A549 (cell line): ENCODE measurements around the gene SMAD5. TPM values are rescaled to one million over a fixed set of nuclear protein-coding genes. Genes with fewer than 3 reads are reported as not detected.

Source experiments
- ATAC-seq, 2 experiments: fragments of 200-7000 bp in 1 of 2; fragments of >200 bp in 1 of 2; cut with Nextera tagmentation in 1 of 2; cut with Tn5 transposase in 1 of 2; 3 replicates each; pipeline versions ENCODE4 v1.8.0 to v1.9.1; 2018 to 2020; ENCODE audit warnings: mild to moderate bottlenecking in 1 of 2, moderate library complexity in 1 of 2
- CTCF ChIA-PET: fragments of 300-600 bp; sonication (Branson Sonifier 250); formaldehyde crosslinking; extraction: SDS; loops from one replicate; lab custom pipeline; 2021; ENCODE audit warnings: antibody characterized with exemption, inconsistent platforms; lab: Yijun Ruan, JAX
- POLR2A ChIA-PET: fragments of 350-600 bp; formaldehyde crosslinking; extraction: SDS; loops from one replicate; lab custom pipeline; 2021; ENCODE audit warnings: antibody characterized with exemption, inconsistent platforms; lab: Yijun Ruan, JAX
- DNase-seq, 2 experiments: peaks; one replicate each; pipeline versions ENCODE4 v3.0.0 to v3.0.0-alpha.2; 2011 to 2016; ENCODE audit warnings: low read depth in 1 of 2, low spot score in 1 of 2
- FAIRE-seq: peaks from 2 replicates; lab custom pipeline; 2011; peaks lifted over from hg19 to GRCh38; lab: Jason Lieb, UNC
- H3K27ac ChIP-seq, 2 experiments: fragments of >200 bp; sonication (Bioruptor Twin); formaldehyde crosslinking; 3 replicates each; pipeline ENCODE4 v1.5.1; 2016 to 2017
- H3K4me1 ChIP-seq: fragments of >200 bp; sonication (Bioruptor Twin); formaldehyde crosslinking; 3 replicates; pipeline ENCODE4 v1.6.1; 2016
- H3K4me2 ChIP-seq: fragments of >200 bp; sonication (Bioruptor Twin); formaldehyde crosslinking; 3 replicates; pipeline ENCODE4 v1.6.1; 2016
- H3K4me3 ChIP-seq: fragments of >200 bp; sonication (Bioruptor Twin); formaldehyde crosslinking; 3 replicates; pipeline ENCODE4 v1.5.1; 2016
- H3K9me3 ChIP-seq: fragments of >200 bp; sonication (Bioruptor Twin); formaldehyde crosslinking; 3 replicates; pipeline ENCODE4 v1.6.1; 2016
- CHD4 ChIP-seq: fragments of 200-600 bp; sonication (generic); IDR thresholded peaks from 2 replicates; pipeline ENCODE4 v1.6.1; 2016; ENCODE audit warnings: antibody characterized with exemption, mild to moderate bottlenecking, borderline replicate concordance
- EHMT2 ChIP-seq: fragments of 200-600 bp; sonication (generic); IDR thresholded peaks from 2 replicates; pipeline ENCODE4 v1.6.1; 2016; ENCODE audit warnings: antibody characterized with exemption, low read depth, mild to moderate bottlenecking, moderate library complexity
- HDAC2 ChIP-seq: fragments of 200-600 bp; sonication (generic); IDR thresholded peaks from 2 replicates; pipeline ENCODE4 v1.6.1; 2016
- HOXA7 ChIP-seq: fragments of 250-450 bp; sonication (Bioruptor Pico); IDR thresholded peaks from 2 replicates; pipeline ENCODE4 v1.5.0; 2020; ENCODE audit warnings: mild to moderate bottlenecking, moderate library complexity
- HOXB13 ChIP-seq: fragments of 250-450 bp; sonication (Bioruptor Pico); IDR thresholded peaks from 2 replicates; pipeline ENCODE4 v1.5.0; 2020; ENCODE audit warnings: low read depth, mild to moderate bottlenecking, moderate library complexity
- MAFK ChIP-seq: fragments of 450-650 bp; IDR thresholded peaks from 2 replicates; pipeline ENCODE4 v1.6.1; 2014; ENCODE audit not compliant: partially characterized antibody
- MAZ ChIP-seq: fragments of 150-350 bp; IDR thresholded peaks from 2 replicates; pipeline ENCODE4 v1.6.1; 2014; ENCODE audit warnings: antibody characterized with exemption, low read depth, low read length, borderline replicate concordance
- NR3C1 ChIP-seq: fragments of >200 bp; sonication (Bioruptor Twin); formaldehyde crosslinking; IDR thresholded peaks from 3 replicates; pipeline ENCODE4 v1.6.1; 2017
- PHF8 ChIP-seq: fragments of 200-600 bp; sonication (generic); IDR thresholded peaks from 2 replicates; pipeline ENCODE4 v1.6.1; 2016; ENCODE audit warnings: low read depth, mild to moderate bottlenecking, antibody characterized with exemption, moderate library complexity, borderline replicate concordance
- POLR2A ChIP-seq: IDR thresholded peaks from 2 replicates; pipeline ENCODE4 v1.6.1; 2012; ENCODE audit warnings: mild to moderate bottlenecking, low read length
- RCOR1 ChIP-seq: fragments of 150-350 bp; IDR thresholded peaks from 2 replicates; pipeline ENCODE4 v1.6.1; 2014; ENCODE audit warnings: antibody characterized with exemption, low read length, low read depth
- WGBS: methylation state at CpG from one replicate; pipeline ENCODE4 v1.1.6; 2017; ENCODE audit errors: missing lambda C conversion rate; 5-methylcytosine and 5-hydroxymethylcytosine counted together
- polyA plus RNA-seq, 4 experiments: library from polyadenylated mRNA; depleted of rRNA in 3 of 4; stranded (reverse); fragments of >200 nt; fragmentation: RNase III in 1 of 4; extraction: RNeasy Plus Mini Kit Qiagen cat#74134 plus additional on column Dnase treatment in 1 of 4; gene quantifications; 2 replicates in 3 of 4; 3 replicates in 1 of 4; pipeline ENCODE4 v1.2.3, GENCODE V29; 2011 to 2017
- TF ChIP-seq, protein P1 (sequence below): fragments of >200 bp; sonication (Bioruptor Twin); formaldehyde crosslinking; IDR thresholded peaks from 3 replicates; pipeline ENCODE4 v1.5.1; 2016
- TF ChIP-seq, protein P2 (sequence below): fragments of 250-450 bp; sonication (Bioruptor Pico); IDR thresholded peaks from 2 replicates; pipeline ENCODE4 v1.5.0; 2021; ENCODE audit warnings: mild to moderate bottlenecking, moderate library complexity, borderline replicate concordance
- TF ChIP-seq, protein P3 (sequence below): fragments of 450-650 bp; IDR thresholded peaks from 2 replicates; pipeline ENCODE4 v1.6.1; 2014; ENCODE audit warnings: antibody characterized with exemption

Gene SMAD5
- polyA plus RNA-seq, 2 of the 4 experiments (the other 2 are of a cell fraction) = 17.1 to 101 TPM

DNA sequence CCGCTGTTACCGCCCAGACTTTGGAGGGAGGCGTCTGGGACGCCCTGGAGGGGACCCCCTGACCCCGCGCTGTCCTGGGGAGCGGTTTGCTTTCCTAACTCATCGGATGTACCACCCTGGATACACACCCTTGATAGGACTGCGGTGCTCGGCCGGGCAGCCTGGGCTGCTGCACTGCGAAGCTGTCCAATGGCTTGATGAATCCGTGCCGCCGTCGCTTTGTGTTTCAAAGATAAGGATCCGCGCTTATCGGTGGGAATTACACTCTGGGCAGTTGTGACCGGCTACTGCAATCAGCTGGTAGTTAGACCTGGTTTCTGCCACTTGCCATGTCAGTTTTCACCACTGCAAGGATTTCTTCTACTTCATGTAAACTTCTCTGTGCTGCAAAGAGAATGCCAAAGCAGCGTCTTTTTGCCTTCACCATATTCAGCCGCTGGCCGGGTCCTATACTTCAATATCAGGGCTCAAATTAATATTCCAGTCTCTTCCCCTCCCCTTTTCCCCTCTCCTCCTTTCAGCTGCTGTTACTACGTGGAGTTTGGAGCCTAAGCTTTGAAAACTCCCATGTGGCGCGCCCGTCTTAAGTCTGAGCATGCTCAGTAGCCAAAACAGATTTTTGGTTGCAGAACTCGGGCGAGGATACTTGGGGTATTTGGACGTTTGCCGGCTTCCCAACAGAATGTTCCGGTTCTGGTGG lies 727 bp downstream of the SMAD5 start:
- POLR2A ChIA-PET = interaction anchor here (0.6 to 1.8 kb wide), 6 partner anchors 9 to 219 kb away, joined by 3 to 13 read pairs (median 4); no protein-coding TSS in a partner anchor
- Histone ChIP-seq H3K9me3 (no peaks in the 10 kb centered on the region), H3K27ac (peak overlapping the region; percentile 96 to 97), H3K4me1 (peaks cover 20% of the 10 kb centered on the region), H3K4me2 (peak overlapping the region; percentile 94)
- CTCF ChIA-PET = interaction anchor here (0.5 to 2.4 kb wide), 3 partner anchors 11 to 75 kb away, joined by 3 to 9 read pairs (median 7); no protein-coding TSS in a partner anchor
- peak; percentile 27 to 55 for DNase-seq
- TF ChIP-seq, protein P1, sequence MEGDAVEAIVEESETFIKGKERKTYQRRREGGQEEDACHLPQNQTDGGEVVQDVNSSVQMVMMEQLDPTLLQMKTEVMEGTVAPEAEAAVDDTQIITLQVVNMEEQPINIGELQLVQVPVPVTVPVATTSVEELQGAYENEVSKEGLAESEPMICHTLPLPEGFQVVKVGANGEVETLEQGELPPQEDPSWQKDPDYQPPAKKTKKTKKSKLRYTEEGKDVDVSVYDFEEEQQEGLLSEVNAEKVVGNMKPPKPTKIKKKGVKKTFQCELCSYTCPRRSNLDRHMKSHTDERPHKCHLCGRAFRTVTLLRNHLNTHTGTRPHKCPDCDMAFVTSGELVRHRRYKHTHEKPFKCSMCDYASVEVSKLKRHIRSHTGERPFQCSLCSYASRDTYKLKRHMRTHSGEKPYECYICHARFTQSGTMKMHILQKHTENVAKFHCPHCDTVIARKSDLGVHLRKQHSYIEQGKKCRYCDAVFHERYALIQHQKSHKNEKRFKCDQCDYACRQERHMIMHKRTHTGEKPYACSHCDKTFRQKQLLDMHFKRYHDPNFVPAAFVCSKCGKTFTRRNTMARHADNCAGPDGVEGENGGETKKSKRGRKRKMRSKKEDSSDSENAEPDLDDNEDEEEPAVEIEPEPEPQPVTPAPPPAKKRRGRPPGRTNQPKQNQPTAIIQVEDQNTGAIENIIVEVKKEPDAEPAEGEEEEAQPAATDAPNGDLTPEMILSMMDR = no peak
- TF ChIP-seq NR3C1 (no peak), HOXA7 (CRISPR knock-in tag) (no peak), PHF8 (no peak; the same call in 1 of the 2 replicates), RCOR1 (no peak), HOXB13 (no peak), POLR2A (no peak)
- TF ChIP-seq, protein P2, sequence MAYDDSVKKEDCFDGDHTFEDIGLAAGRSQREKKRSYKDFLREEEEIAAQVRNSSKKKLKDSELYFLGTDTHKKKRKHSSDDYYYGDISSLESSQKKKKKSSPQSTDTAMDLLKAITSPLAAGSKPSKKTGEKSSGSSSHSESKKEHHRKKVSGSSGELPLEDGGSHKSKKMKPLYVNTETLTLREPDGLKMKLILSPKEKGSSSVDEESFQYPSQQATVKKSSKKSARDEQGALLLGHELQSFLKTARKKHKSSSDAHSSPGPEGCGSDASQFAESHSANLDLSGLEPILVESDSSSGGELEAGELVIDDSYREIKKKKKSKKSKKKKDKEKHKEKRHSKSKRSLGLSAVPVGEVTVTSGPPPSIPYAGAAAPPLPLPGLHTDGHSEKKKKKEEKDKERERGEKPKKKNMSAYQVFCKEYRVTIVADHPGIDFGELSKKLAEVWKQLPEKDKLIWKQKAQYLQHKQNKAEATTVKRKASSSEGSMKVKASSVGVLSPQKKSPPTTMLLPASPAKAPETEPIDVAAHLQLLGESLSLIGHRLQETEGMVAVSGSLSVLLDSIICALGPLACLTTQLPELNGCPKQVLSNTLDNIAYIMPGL (CRISPR knock-in tag) = no peak
- TF ChIP-seq, protein P3, sequence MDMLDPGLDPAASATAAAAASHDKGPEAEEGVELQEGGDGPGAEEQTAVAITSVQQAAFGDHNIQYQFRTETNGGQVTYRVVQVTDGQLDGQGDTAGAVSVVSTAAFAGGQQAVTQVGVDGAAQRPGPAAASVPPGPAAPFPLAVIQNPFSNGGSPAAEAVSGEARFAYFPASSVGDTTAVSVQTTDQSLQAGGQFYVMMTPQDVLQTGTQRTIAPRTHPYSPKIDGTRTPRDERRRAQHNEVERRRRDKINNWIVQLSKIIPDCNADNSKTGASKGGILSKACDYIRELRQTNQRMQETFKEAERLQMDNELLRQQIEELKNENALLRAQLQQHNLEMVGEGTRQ = no peak
- TF ChIP-seq, all 56 proteins: peak for 0
- ATAC-seq (peak; percentile 69 to 71), FAIRE-seq (no peak)
- peak overlapping the region; percentile 93 for H3K4me3 ChIP-seq
- 1% methylated on average over 28 of the region's 32 CpGs for WGBS

DNA sequence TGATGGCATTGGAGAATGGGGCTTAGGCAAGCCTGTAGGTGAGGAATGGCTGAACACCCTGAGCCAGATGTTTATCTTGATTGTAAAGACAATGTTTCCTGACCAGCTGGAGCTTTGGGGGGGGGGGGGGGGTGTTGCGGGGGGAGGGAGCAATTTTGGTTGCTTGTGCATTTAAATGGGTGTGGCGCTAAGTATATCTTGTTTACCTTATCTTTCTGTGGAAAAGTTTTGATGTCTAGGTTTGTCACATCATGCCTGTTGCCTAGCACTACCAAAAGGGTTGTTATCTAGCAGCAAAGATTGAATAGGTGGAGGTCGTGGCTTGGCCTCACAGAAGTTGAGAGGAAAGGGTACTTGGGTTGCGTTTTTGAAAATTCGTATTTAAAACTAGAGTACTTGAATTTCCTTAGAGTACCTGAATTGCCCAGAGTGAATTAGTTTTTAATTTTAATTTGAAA lies 1.3 kb downstream of the SMAD5 start:
- Histone ChIP-seq H3K4me3 (peak overlapping the region; percentile 93), H3K27ac (peak overlapping the region; percentile 96 to 97; a peak in 4 of 6 replicates), H3K4me1 (peaks cover 20% of the 10 kb centered on the region), H3K9me3 (no peaks in the 10 kb centered on the region), H3K4me2 (peak overlapping the region; percentile 94)
- TF ChIP-seq RCOR1 = no peak
- TF ChIP-seq MAZ = no peak
- TF ChIP-seq EHMT2 = no peak
- no peak for TF ChIP-seq CHD4
- DNase-seq = peak in 1 of 2 experiments; percentile 13
- POLR2A ChIA-PET = interaction anchor here (0.8 to 1.2 kb wide), 2 partner anchors 29 to 219 kb away, joined by 3 read pairs; no protein-coding TSS in a partner anchor
- no peak for FAIRE-seq
- ATAC-seq = no peak
- WGBS = 7% methylated on average over 4 of the region's 5 CpGs
- CTCF ChIA-PET = no interaction called here

DNA sequence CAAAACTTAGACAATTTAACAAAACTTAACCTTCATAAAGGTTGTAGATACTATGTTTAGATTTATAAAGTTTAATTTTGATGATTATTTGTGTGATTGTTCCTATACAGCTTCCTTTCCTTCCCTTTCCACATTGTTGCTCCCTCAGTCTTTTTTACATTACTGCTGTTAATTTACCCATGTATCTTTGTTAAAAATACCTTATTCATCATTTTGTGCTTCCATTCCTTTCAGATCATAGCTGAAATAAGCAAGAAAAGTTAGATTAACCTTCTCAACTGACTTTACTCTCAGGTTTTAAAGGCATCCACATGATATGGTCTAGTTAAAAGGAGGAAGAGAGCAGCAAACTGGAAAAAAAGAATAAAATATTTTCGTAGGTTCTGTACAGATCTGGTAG lies 2.0 kb downstream of the SMAD5 start:
- 73% methylated on average over 1 of the region's 1 CpG for WGBS
- Histone ChIP-seq H3K4me2 (peak overlapping the region; percentile 94), H3K9me3 (no peaks in the 10 kb centered on the region), H3K4me3 (no peak overlapping the region), H3K27ac (no peak overlapping the region), H3K4me1 (peaks cover 20% of the 10 kb centered on the region)
- FAIRE-seq = no peak
- no peak for DNase-seq
- ChIA-PET CTCF (interaction anchor here (0.6 to 2.2 kb wide), 3 partner anchors 10 to 1278 kb away, joined by 4 to 5 read pairs (median 4); no protein-coding TSS in a partner anchor), POLR2A (no interaction called here)
- no peak for ATAC-seq
- TF ChIP-seq MAFK (peak; percentile 53), HDAC2 (no peak)
- TF ChIP-seq, all 56 proteins: peak for 1
